ENCODE data around the gene HIGD1A.

Gene HIGD1A

GRCh38 chr3:42771271-42771670 is 33.0 kb downstream of the HIGD1A start:
- Histone ChIP-seq H3K79me1 (ENCODE audit: low read depth, low read length) (no peaks in the 10 kb centered on the region), H2BK120ac (ENCODE audit: low read depth, low read length) (no peak overlapping the region), H3K14ac (ENCODE audit: low read length) (no peak overlapping the region), H3K9ac (ENCODE audit: low read depth, low read length, poor library complexity) (no peak overlapping the region), H3K36me3 (replicated peaks in 1 of 2; ENCODE audit: control insufficient read depth in 2 of 2, insufficient read depth in 2 of 2, low read length in 2 of 2) (peaks cover 0 to 4% of the 10 kb centered on the region in 2 donors), H2BK15ac (ENCODE audit: low read length) (no peak overlapping the region), H3K4me1 (ENCODE audit: control insufficient read depth in 2 of 2, insufficient read depth in 1 of 2, low read depth in 1 of 2, low read length in 2 of 2) (peaks cover 3 to 5% of the 10 kb centered on the region in 2 donors), H3K23ac (ENCODE audit: low read depth, low read length, poor library complexity) (no peak overlapping the region), H2AFZ (ENCODE audit: low read length) (no peak overlapping the region), H3K27me3 (ENCODE audit: control insufficient read depth in 3 of 3, insufficient read depth in 3 of 3, low read depth in 1 of 3, low read length in 3 of 3) (peaks cover 0 to 4% (median 0%) of the 10 kb centered on the region in 3 experiments), H4K91ac (ENCODE audit: low read depth, low read length, poor library complexity) (no peak overlapping the region), H2BK12ac (ENCODE audit: low read length) (no peak overlapping the region), H3K18ac (ENCODE audit: low read length) (no peak overlapping the region), H3K4me2 (ENCODE audit: insufficient read depth, low read length, poor library complexity, severe bottlenecking) (no peak overlapping the region), H3K9me3 (replicated peaks in 1 of 2; ENCODE audit: control insufficient read depth in 2 of 2, insufficient read depth in 1 of 2, low read depth in 1 of 2, low read length in 2 of 2) (peaks cover 0 to 2% of the 10 kb centered on the region in 2 donors), H2BK5ac (ENCODE audit: low read length) (no peak overlapping the region), H3K4me3 (ENCODE audit: low read length in 2 of 2) (no peak overlapping the region), H3K4ac (ENCODE audit: low read length) (no peak overlapping the region), H4K8ac (ENCODE audit: low read depth, low read length) (no peak overlapping the region), H2AK5ac (ENCODE audit: low read depth, low read length) (no peak overlapping the region), H3K27ac (replicated peaks; ENCODE audit: low read length) (no peak overlapping the region)
- DNase-seq (ENCODE audit: low spot score): no peak
- no CpG with 5 or more reads among the region's 1 CpG for WGBS, 2 donors (ENCODE audit: extremely low coverage in 2 of 2, insufficient read length in 2 of 2, insufficient replicate concordance in 1 of 2)

- H3K27me3 ChIP-seq (ENCODE audit: control insufficient read depth in 3 of 3, insufficient read depth in 3 of 3, low read depth in 1 of 3, low read length in 3 of 3): peaks cover 0 to 4% (median 0%) of the 10 kb centered on the region in 3 experiments
- no peak for DNase-seq (ENCODE audit: low spot score)
- H2BK15ac ChIP-seq (ENCODE audit: low read length): no peak overlapping the region
- H3K36me3 ChIP-seq (replicated peaks in 1 of 2; ENCODE audit: control insufficient read depth in 2 of 2, insufficient read depth in 2 of 2, low read length in 2 of 2): no peaks in the 10 kb centered on the region
- H3K9me3 ChIP-seq (replicated peaks in 1 of 2; ENCODE audit: control insufficient read depth in 2 of 2, insufficient read depth in 1 of 2, low read depth in 1 of 2, low read length in 2 of 2): no peaks in the 10 kb centered on the region
- no peak overlapping the region for H2BK120ac ChIP-seq (ENCODE audit: low read depth, low read length)
- no peak overlapping the region for H3K18ac ChIP-seq (ENCODE audit: low read length)
- no peak overlapping the region for H3K4ac ChIP-seq (ENCODE audit: low read length)
- H3K27ac ChIP-seq (replicated peaks; ENCODE audit: low read length): no peak overlapping the region
- peaks cover 3 to 5% of the 10 kb centered on the region in 2 donors for H3K4me1 ChIP-seq (ENCODE audit: control insufficient read depth in 2 of 2, insufficient read depth in 1 of 2, low read depth in 1 of 2, low read length in 2 of 2)
- no peak overlapping the region for H2BK12ac ChIP-seq (ENCODE audit: low read length)
- no peak overlapping the region for H4K8ac ChIP-seq (ENCODE audit: low read depth, low read length)
- H2BK5ac ChIP-seq (ENCODE audit: low read length): no peak overlapping the region
- H4K91ac ChIP-seq (ENCODE audit: low read depth, low read length, poor library complexity): no peak overlapping the region
- H3K14ac ChIP-seq (ENCODE audit: low read length): no peak overlapping the region
- H3K4me2 ChIP-seq (ENCODE audit: insufficient read depth, low read length, poor library complexity, severe bottlenecking): no peak overlapping the region
- H3K79me1 ChIP-seq (ENCODE audit: low read depth, low read length): no peaks in the 10 kb centered on the region
- no peak overlapping the region for H2AK5ac ChIP-seq (ENCODE audit: low read depth, low read length)
- no peak overlapping the region for H3K23ac ChIP-seq (ENCODE audit: low read depth, low read length, poor library complexity)
- H2AFZ ChIP-seq (ENCODE audit: low read length): no peak overlapping the region
- WGBS, 2 donors (ENCODE audit: extremely low coverage in 2 of 2, insufficient read length in 2 of 2, insufficient replicate concordance in 1 of 2): no CpG with 5 or more reads among the region's 28 CpGs
- no peak overlapping the region for H3K4me3 ChIP-seq (ENCODE audit: low read length in 2 of 2)
- no peak overlapping the region for H3K9ac ChIP-seq (ENCODE audit: low read depth, low read length, poor library complexity)
These were observed 34.7 kb downstream of the HIGD1A start for GRCh38 chr3:42769477-42770131.

- Histone ChIP-seq H2AK5ac (ENCODE audit: low read depth, low read length) (no peak overlapping the region), H3K79me1 (ENCODE audit: low read depth, low read length) (no peaks in the 10 kb centered on the region), H3K27ac (replicated peaks; ENCODE audit: low read length) (no peak overlapping the region), H2BK5ac (ENCODE audit: low read length) (no peak overlapping the region), H4K8ac (ENCODE audit: low read depth, low read length) (no peak overlapping the region), H3K9ac (ENCODE audit: low read depth, low read length, poor library complexity) (no peak overlapping the region), H3K4me1 (ENCODE audit: control insufficient read depth in 2 of 2, insufficient read depth in 1 of 2, low read depth in 1 of 2, low read length in 2 of 2) (peaks cover 0 to 2% of the 10 kb centered on the region in 2 donors), H3K4ac (ENCODE audit: low read length) (no peak overlapping the region), H2AFZ (ENCODE audit: low read length) (no peak overlapping the region), H4K91ac (ENCODE audit: low read depth, low read length, poor library complexity) (no peak overlapping the region), H3K23ac (ENCODE audit: low read depth, low read length, poor library complexity) (no peak overlapping the region), H3K9me3 (replicated peaks in 1 of 2; ENCODE audit: control insufficient read depth in 2 of 2, insufficient read depth in 1 of 2, low read depth in 1 of 2, low read length in 2 of 2) (no peaks in the 10 kb centered on the region), H3K36me3 (replicated peaks in 1 of 2; ENCODE audit: control insufficient read depth in 2 of 2, insufficient read depth in 2 of 2, low read length in 2 of 2) (no peaks in the 10 kb centered on the region), H3K4me2 (ENCODE audit: insufficient read depth, low read length, poor library complexity, severe bottlenecking) (no peak overlapping the region), H2BK12ac (ENCODE audit: low read length) (no peak overlapping the region), H3K18ac (ENCODE audit: low read length) (no peak overlapping the region), H3K4me3 (ENCODE audit: low read length in 2 of 2) (no peak overlapping the region), H2BK15ac (ENCODE audit: low read length) (no peak overlapping the region), H2BK120ac (ENCODE audit: low read depth, low read length) (no peak overlapping the region), H3K27me3 (ENCODE audit: control insufficient read depth in 3 of 3, insufficient read depth in 3 of 3, low read depth in 1 of 3, low read length in 3 of 3) (no peaks in the 10 kb centered on the region), H3K14ac (ENCODE audit: low read length) (no peak overlapping the region)
- DNase-seq (ENCODE audit: low spot score): no peak
- no CpG with 5 or more reads among the region's 3 CpGs for WGBS, 2 donors (ENCODE audit: extremely low coverage in 2 of 2, insufficient read length in 2 of 2, insufficient replicate concordance in 1 of 2)
These were observed 39.6 kb downstream of the HIGD1A start for GRCh38 chr3:42764561-42765295.

GRCh38 chr3:42764115-42764514 is 40.2 kb downstream of the HIGD1A start:
- H2AK5ac ChIP-seq (ENCODE audit: low read depth, low read length): no peak overlapping the region
- no peak overlapping the region for H4K8ac ChIP-seq (ENCODE audit: low read depth, low read length)
- no peak overlapping the region for H3K14ac ChIP-seq (ENCODE audit: low read length)
- H3K36me3 ChIP-seq (replicated peaks in 1 of 2; ENCODE audit: control insufficient read depth in 2 of 2, insufficient read depth in 2 of 2, low read length in 2 of 2): no peaks in the 10 kb centered on the region
- H3K27ac ChIP-seq (replicated peaks; ENCODE audit: low read length): no peak overlapping the region
- no peak for DNase-seq (ENCODE audit: low spot score)
- H2AFZ ChIP-seq (ENCODE audit: low read length): no peak overlapping the region
- H4K91ac ChIP-seq (ENCODE audit: low read depth, low read length, poor library complexity): no peak overlapping the region
- H3K27me3 ChIP-seq (ENCODE audit: control insufficient read depth in 3 of 3, insufficient read depth in 3 of 3, low read depth in 1 of 3, low read length in 3 of 3): no peaks in the 10 kb centered on the region
- peaks cover 0 to 2% of the 10 kb centered on the region in 2 donors for H3K4me1 ChIP-seq (ENCODE audit: control insufficient read depth in 2 of 2, insufficient read depth in 1 of 2, low read depth in 1 of 2, low read length in 2 of 2)
- H3K4ac ChIP-seq (ENCODE audit: low read length): no peak overlapping the region
- H3K4me3 ChIP-seq (ENCODE audit: low read length in 2 of 2): no peak overlapping the region
- no peak overlapping the region for H3K4me2 ChIP-seq (ENCODE audit: insufficient read depth, low read length, poor library complexity, severe bottlenecking)
- H2BK15ac ChIP-seq (ENCODE audit: low read length): no peak overlapping the region
- no peak overlapping the region for H3K9ac ChIP-seq (ENCODE audit: low read depth, low read length, poor library complexity)
- H3K79me1 ChIP-seq (ENCODE audit: low read depth, low read length): no peaks in the 10 kb centered on the region
- H3K23ac ChIP-seq (ENCODE audit: low read depth, low read length, poor library complexity): no peak overlapping the region
- no peak overlapping the region for H2BK12ac ChIP-seq (ENCODE audit: low read length)
- no CpG with 5 or more reads among the region's 3 CpGs for WGBS, 2 donors (ENCODE audit: extremely low coverage in 2 of 2, insufficient read length in 2 of 2, insufficient replicate concordance in 1 of 2)
- no peak overlapping the region for H2BK120ac ChIP-seq (ENCODE audit: low read depth, low read length)
- H2BK5ac ChIP-seq (ENCODE audit: low read length): no peak overlapping the region
- no peak overlapping the region for H3K18ac ChIP-seq (ENCODE audit: low read length)
- H3K9me3 ChIP-seq (replicated peaks in 1 of 2; ENCODE audit: control insufficient read depth in 2 of 2, insufficient read depth in 1 of 2, low read depth in 1 of 2, low read length in 2 of 2): no peaks in the 10 kb centered on the region

Data from neuronal stem cell (in vitro differentiated cells).